ENCODE results near the gene TTLL11. TPM values are rescaled to one million over a fixed set of nuclear protein-coding genes. Genes with fewer than 3 reads are reported as not detected.

Gene TTLL11
- total RNA-seq, 4 donors from 2014 or later, result 7.2 to 12.1 (median 9.9) TPM

GRCh38 chr9:121835587-121836365, 257.3 kb downstream of the TTLL11 start:
- peak in 1 of 2 donors; percentile 15 for DNase-seq (ENCODE audit: low spot score in 2 of 2)
- H3K4me3 ChIP-seq, result no peak overlapping the region
- H3K4me1 ChIP-seq, result no peaks in the 10 kb centered on the region
- TF ChIP-seq CTCF (IDR thresholded peaks at IDR 0.05), result no peak
- TF ChIP-seq POLR2A (IDR thresholded peaks at IDR 0.05), result no peak
- no peak for TF ChIP-seq POLR2AphosphoS5 (IDR thresholded peaks at IDR 0.05)
- no peak for TF ChIP-seq EP300 (IDR thresholded peaks at IDR 0.05)
- H3K27me3 ChIP-seq, result no peaks in the 10 kb centered on the region
- H3K36me3 ChIP-seq, result no peaks in the 10 kb centered on the region
- 92% methylated on average over 5 of the region's 5 CpGs for WGBS
- no peak overlapping the region for H3K27ac ChIP-seq
- no peaks in the 10 kb centered on the region for H3K9me3 ChIP-seq

GRCh38 chr9:121833061-121833460, 260.0 kb downstream of the TTLL11 start:
- no peaks in the 10 kb centered on the region for H3K36me3 ChIP-seq
- no peaks in the 10 kb centered on the region for H3K4me1 ChIP-seq
- H3K9me3 ChIP-seq, result no peaks in the 10 kb centered on the region
- TF ChIP-seq EP300 (IDR thresholded peaks at IDR 0.05), result no peak
- TF ChIP-seq POLR2AphosphoS5 (IDR thresholded peaks at IDR 0.05), result no peak
- no peak for TF ChIP-seq POLR2A (IDR thresholded peaks at IDR 0.05)
- TF ChIP-seq CTCF (IDR thresholded peaks at IDR 0.05), result no peak
- no peak overlapping the region for H3K27ac ChIP-seq
- DNase-seq (ENCODE audit: low spot score in 2 of 2), result no peak
- 91% methylated on average over 9 of the region's 9 CpGs for WGBS
- no peak overlapping the region for H3K4me3 ChIP-seq
- no peaks in the 10 kb centered on the region for H3K27me3 ChIP-seq

- H3K4me3 ChIP-seq, result no peak overlapping the region
- no peaks in the 10 kb centered on the region for H3K4me1 ChIP-seq
- H3K36me3 ChIP-seq, result no peaks in the 10 kb centered on the region
- TF ChIP-seq POLR2A (IDR thresholded peaks at IDR 0.05) (no peak), EP300 (IDR thresholded peaks at IDR 0.05) (no peak), CTCF (IDR thresholded peaks at IDR 0.05) (no peak)
- 98% methylated on average over 3 of the region's 3 CpGs for WGBS
- no peaks in the 10 kb centered on the region for H3K9me3 ChIP-seq
- H3K27me3 ChIP-seq, result no peaks in the 10 kb centered on the region
- no peak overlapping the region for H3K27ac ChIP-seq
- no peak for DNase-seq (ENCODE audit: low spot score in 2 of 2)
Observed at GRCh38 chr9:121831869-121832268, 261.2 kb downstream of the TTLL11 start.

- Histone ChIP-seq H3K27ac (no peak overlapping the region), H3K4me3 (no peak overlapping the region), H3K36me3 (no peaks in the 10 kb centered on the region), H3K27me3 (no peaks in the 10 kb centered on the region), H3K4me1 (no peaks in the 10 kb centered on the region), H3K9me3 (no peaks in the 10 kb centered on the region)
- DNase-seq (ENCODE audit: low spot score in 2 of 2), result no peak
- TF ChIP-seq POLR2AphosphoS5 (IDR thresholded peaks at IDR 0.05) (no peak), CTCF (IDR thresholded peaks at IDR 0.05) (no peak), POLR2A (IDR thresholded peaks at IDR 0.05) (no peak), EP300 (IDR thresholded peaks at IDR 0.05) (no peak)
- 87% methylated on average over 3 of the region's 3 CpGs for WGBS
Observed at GRCh38 chr9:121830441-121831140, 262.5 kb downstream of the TTLL11 start.

GRCh38 chr9:121827251-121827967, 265.7 kb downstream of the TTLL11 start:
- TF ChIP-seq POLR2A (IDR thresholded peaks at IDR 0.05) (no peak), EP300 (IDR thresholded peaks at IDR 0.05) (no peak), CTCF (IDR thresholded peaks at IDR 0.05) (no peak), POLR2AphosphoS5 (IDR thresholded peaks at IDR 0.05) (no peak)
- Histone ChIP-seq H3K9me3 (no peaks in the 10 kb centered on the region), H3K4me3 (no peak overlapping the region), H3K36me3 (no peaks in the 10 kb centered on the region), H3K4me1 (no peaks in the 10 kb centered on the region), H3K27ac (no peak overlapping the region), H3K27me3 (no peaks in the 10 kb centered on the region)
- no peak for DNase-seq (ENCODE audit: low spot score in 2 of 2)
- WGBS, result 92% methylated on average over 17 of the region's 17 CpGs

Data from suprapubic skin (tissue), 4 donors.